GM21529 (cell line): ENCODE data around the gene HDAC9.

Source experiments
- ATAC-seq: cut with Tn5 transposase; IDR thresholded peaks from one replicate; pipeline ENCODE4 v1.9.1; 2021; ENCODE audit not compliant: unreplicated experiment

HDAC9 gene

DNA sequence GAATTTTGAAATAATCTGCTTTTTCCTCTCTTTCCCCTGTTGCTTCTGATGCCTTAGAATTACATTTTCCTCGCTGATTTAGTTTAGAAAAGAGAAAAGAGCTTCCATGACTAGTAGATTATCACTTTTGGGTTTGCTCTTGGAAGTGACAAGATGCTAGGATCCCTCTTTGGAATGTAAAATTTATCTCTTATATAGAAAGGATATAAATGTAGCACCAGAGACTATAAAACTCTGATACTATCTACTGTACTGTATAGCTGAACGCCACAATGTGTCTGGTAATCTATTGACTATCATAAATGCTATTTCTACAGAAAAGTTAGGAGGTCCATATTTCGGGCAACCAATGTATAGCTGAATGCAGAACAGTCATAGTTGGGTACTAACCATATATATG is 1.1 kb upstream of the HDAC9 start:
- no peak for ATAC-seq

DNA sequence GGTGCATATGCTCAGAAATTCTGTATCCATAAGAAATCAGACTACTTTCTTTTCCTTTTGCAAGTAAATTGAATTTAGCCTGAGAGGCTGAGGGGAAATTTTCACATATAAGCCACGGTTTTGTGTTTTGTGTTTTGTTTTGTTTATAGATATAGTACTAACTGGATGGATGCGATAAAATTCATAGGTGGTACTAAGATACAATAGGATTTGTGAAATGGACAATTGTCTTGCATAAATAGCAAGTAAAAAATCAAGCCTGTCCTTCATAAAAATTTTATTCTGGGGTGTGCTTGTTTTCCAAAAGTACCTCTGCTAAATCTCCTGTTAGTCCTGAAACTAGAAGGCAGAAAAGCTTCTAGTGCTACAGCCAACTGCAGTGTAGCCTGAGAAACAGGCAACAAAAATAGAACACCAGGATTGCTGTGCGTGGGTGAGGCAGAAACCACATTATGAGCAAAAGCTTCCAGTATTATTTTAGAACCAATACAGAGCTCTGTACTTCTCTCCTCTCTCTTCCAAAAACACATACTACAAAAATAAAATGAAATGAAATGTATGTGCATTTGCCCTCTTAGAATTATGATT is 634 bp upstream of the HDAC9 start:
- ATAC-seq = peak; percentile 56

DNA sequence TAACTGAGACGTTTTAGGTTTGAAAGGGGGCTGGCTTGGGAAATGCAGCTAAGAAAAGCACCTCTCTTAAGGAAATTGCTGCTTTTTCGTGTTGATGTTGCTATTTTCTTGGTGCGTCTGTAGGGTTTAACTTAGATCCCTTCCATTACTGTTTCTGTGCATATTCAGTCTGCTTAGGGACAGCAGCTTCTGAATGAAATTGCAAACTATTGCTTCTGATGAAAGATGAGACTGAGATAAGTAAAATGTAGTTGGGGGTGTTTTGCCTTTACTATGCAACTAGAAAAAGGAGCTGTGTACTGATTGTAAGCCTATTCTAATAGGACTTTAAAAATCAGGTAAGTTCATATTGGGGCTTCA is 772 bp downstream of the HDAC9 start:
- no peak for ATAC-seq

DNA sequence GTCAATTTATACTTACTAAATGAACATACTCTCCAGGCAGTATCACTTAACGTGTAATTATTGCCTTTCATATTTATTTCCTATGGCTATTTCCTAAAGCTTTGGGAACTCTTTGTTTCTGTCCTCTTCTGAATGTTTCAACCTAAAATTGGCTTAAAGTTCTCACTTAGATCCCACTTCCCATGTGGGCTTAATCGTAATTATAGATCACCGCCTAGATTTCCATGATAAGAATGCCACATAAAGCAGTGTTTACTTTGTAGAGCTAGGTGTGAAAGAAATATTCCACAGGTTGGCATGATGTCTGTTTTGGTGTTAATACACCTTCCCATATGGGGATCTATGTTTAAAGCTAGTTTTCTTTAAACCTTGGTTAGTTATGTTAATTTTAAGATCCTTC is 1.5 kb downstream of the HDAC9 start:
- no peak for ATAC-seq

DNA sequence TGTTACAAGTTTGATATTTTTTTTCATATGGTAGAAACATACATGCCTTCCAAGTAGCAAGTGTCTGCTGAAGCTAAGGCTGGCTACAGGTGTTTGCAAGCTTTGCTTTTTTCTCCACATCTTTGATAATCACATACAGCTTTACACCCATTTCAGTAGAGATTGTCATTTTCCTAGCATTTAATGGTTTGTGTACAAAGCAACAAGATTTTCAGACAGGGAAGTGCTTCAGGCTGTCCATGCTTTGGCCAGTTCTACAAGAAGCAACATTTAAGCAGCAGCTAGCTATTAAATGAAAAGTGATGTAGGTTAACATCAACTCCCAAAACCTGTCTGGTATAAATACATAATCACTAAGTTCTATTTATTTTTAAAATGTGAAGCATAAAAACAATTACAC is 2.3 kb downstream of the HDAC9 start:
- no peak for ATAC-seq

DNA sequence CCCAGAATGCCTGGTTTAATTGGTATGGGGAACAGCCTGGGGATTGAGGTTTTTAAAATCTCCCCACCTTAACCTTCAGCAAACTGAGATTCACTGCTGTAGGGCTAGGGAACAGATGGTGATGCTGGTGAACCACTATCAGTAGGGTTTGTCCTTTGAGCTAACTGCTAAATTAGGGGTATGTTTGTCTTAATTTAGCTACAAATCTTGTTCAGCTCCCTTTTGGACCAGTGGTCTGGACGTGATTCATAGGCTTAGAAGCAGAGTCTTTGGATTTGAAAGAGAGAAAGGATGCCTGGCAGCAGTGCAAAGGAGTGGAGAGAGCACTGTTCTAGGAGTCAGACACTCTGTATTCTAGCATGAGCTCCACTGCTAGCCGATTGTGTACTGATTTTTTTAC is 2.8 kb downstream of the HDAC9 start:
- ATAC-seq = no peak

DNA sequence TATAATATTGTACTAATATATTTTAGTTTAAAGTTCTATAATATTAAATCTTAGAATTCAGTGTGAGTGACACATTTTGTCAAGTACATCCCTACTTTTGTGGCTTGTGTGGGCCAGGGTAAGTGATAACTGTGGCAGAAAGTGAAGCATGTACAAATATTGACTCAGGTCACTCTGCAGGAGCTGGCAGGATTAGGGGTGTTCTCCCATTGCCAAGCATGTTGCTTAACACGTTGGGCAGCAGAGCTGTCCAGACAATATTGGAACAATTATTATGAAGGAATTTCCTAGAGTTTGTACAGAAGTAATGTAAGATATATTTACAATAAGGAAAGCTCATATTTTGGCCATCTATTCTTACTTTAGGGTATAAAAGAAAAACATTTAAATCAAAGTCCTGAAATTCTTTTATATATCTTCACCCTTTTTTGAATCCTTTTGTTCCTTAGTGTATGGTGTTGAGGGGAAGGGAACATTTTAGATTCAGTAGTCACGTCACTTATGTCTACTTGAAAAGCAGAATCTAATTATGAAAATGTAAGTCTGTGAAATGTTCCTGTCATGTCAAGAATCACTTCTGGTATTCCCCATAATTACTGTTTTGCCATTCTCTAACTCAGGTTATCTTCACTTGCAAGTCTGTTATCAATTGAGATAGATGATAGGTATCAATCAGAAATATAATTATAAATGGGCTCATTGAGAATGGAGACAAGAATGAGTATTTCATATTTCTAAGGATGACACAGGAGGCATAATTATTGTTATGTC is 4.0 kb downstream of the HDAC9 start:
- ATAC-seq = no peak

DNA sequence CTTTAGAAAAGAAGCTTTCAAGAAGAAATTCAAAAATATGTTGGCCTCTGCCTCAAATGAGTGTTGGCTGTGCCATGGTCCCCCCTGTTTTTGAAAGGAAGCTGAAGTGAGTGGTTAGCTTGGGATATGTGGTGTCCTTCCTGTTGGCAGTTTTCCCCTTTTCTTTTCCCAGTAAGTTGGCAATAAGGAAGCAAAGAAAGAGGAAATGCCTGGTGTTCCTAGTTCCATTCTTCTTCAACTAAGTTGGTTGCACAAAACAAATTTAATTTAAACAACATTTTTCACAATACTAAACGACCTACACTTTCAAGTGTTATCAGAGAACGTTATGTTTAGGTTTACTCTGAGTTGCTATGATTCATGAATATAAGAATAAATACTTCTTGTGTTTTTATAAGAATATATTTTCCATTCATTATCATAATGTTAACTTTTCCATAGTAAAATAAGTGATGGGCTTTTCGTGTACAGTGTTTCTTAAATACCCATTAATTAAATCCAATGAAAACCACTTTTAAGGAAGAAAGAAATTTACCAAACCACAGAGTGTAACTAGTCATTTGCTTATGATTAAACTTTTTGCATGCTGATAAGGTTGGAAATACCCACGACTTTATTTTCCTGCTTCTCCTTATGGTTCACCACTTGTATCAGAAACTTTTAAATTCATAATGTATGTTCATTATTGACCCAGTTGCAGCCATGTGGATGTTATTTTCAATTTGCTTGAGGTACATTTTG is 7.7 kb downstream of the HDAC9 start:
- ATAC-seq = no peak

DNA sequence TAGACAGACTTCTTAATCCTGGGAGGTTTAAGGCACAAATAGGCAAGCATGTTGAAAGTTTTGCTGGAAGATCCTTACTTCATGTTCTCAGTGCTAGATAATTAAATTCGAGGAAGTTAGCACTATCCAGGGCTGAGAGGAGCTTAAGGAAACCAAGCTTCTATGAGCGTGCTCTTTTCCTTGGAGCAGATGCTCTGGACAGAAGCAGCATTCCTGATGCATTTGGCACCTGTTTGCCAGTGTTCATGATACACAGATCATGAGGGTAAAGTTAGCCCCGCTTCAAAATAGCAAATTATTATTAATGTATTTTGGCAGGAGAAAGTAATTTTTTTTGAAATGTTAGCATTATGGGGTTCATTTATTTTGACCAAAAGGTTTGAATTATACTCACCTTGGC is 9.4 kb downstream of the HDAC9 start:
- ATAC-seq = no peak

DNA sequence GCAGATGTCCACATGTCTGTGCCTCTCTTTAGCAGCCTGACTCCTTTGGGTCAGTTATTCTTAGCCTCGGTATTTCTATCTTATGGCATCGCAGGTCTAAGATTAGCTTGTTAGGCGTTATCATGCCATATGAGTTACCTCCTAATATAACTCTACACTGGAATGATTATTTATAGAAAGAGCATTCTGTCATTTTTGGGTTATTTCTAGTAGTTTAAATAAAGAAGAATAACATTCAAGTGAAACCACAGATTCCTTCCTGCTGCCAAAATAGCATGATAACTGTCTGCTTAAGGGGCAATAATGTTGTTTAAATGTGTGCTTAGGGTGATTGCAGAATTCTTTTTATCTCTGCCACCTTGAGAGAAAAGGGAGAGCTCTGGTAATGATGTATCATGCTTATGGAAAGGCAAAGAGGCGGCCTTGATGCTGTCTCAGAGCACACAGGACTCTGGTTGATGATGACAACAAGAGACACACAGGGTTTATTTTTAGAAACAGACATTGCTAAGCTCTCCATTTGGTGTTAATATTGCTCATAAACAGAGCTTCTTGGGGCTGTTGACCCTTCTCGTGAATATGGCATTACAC is 10.4 kb downstream of the HDAC9 start:
- ATAC-seq = peak; percentile 51

DNA sequence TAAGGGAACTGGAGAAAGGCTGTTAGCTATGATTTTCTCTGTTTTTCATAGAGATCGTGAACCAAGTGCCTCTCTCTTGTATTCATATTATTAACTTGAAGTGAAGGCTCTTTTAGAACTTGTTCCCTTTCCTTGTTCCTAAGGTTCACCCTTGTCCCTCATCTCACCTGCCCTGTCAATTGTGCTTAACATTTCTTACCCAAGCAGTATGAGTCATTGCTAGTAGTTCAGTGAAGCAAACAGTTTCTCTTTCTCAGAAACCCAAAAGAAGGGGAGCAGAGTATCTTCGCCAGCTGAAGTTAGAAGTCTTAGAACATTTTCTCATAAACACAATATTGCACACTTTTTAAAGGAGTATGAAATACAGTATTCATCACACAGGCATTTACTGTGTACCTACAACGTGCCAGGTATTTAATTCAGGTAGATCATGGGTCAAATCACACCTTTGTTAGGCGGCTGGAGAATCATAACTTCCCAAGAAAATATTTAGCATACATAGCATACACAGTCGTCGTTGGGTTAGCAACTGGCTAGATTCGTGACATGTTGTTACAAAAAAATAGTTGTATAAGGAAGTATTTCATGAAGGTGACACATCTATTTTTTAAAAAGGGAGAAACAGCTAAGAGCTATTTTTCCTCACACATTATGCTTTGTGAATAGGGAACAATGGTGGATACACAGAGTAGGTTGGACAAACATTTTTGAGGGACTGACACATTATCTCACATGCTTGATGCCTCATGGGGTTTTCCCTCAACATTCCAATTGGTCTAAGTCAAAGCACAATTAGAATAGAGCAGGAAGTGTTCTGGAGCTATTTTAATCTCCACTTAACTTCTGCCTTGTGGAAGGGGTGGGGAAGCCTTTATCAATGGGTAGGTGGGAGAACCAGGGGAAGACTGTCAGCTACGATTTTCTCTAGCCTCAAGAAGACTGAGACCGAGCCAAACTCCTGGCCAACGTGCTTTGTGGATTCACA is 13.2 kb downstream of the HDAC9 start:
- ATAC-seq = peak; percentile 88

DNA sequence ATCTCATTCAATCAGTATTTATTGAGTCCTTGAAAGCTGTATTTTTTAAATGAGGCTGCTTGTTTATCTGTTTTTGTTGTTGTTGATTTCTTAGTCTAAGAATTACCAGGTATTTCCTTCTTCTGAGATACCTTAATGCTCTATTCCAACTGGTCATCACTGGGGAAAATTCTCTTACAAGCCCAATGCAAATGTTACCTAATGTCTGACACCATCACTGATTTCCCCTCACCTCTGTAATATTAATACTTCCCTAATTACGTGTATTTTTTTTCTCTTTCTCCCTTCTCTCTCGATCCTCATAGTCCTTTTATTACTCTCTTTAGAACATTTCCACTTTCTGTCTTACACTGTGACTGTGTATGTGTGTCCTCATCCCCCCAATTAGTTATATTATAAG is 13.9 kb downstream of the HDAC9 start:
- no peak for ATAC-seq

DNA sequence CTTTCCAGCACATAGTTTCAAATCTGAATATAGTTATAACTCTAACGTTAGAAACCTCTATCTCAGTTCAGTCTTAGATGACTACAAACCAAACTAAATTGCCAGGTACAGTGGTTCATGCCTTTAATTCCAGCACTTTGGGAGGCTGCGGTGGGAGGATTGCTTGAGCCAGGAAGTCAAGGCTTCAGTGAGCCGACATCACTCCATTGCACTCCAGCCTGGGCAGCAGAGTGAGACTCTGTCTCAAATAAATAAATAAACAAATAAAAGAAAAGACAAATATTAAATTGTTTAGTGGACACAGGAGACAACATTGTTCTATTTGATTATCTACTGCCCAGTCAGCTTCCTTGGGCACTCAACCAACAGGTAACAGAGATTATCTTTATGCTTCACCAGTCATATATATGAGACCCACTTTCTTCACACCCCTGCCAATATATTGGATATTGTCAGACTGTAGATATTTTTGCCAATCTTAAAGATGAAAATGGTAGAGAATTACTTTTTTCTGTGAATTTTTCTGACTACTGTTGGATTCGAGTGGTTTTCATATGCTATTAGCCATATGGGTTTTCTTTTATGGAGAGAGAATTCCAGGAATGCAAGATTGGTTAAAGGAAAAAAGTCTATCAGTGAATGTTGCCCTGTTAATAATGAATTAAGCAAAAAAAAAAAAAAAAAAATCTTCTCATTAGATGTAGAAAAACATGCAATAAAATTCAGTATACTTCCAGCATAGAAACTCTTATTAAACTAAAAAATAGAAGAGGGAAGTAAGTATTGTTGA is 16.0 kb downstream of the HDAC9 start:
- ATAC-seq = no peak

DNA sequence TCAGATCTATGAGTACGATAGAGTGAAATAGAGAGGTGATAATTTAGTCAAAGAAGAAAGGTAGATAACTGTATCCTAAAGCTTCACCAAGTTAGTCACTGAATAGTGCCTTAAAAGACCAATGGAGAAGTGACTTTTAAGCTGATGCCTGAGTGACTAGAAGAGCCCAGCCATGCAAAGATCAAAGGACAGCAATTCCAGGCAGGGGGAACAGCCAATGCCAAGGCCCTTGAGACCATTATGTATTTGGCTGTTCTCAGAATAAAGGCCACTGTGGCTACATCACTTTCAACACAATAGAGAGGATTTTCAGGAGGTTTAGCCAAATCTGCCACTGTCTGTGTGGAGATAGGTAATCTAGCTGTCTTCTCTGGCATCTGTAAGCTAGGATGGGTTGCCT is 17.8 kb downstream of the HDAC9 start:
- no peak for ATAC-seq

DNA sequence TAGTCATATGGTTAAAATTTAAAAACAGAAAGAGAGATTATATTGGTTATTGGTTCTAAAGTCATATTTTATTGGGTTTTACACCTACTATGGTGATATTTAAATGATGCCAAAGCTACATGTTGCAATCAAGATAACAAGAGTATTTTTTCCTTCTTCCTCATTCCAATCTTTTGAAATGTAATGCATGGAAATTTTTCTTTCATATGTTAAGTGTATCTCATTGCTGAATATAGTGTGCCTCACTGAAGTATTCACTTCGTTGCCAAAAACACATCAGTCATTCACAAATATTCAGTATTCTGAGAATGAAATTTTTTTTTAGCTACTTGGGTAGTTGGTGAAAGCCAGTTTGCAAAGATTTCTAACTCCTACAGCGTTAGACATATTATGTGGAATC is 19.5 kb downstream of the HDAC9 start:
- ATAC-seq = no peak

DNA sequence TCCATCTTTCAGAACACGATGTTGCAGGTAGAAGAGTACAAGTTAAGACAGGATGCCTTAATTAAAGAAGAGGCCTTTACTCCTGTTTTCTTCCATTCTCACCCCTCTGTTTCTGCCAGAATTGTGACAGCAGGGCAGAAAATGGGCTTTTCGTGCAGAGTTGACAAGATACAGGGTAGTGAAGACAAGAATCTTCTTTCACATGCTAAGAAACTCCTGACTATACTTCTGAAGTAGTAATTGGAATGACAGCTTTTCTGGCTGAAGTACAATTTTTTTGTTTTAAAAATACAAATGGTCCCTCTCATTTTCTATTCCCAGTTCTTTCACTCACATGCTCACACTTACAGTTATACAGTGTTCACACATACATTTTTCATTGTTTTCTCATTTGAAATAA is 22.1 kb downstream of the HDAC9 start:
- no peak for ATAC-seq

DNA sequence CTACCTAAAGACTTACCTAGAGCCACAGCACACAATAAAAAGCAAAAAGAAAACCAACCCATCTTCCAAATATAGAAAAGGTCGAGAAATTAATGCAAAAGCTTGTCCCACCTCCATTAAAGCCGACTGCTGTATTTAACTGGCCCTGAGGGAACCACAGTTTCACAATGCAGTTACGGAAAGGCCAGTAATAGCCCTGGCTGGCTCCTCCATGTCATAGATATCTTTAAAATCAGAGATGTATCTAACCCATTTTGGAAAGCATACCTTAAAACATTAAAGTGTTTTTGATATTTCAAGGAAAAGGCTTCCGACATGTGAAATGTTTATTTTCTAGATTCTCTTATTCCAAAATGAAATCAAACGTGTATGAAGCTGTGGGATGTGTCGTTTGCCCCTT is 23.0 kb downstream of the HDAC9 start:
- ATAC-seq = no peak

DNA sequence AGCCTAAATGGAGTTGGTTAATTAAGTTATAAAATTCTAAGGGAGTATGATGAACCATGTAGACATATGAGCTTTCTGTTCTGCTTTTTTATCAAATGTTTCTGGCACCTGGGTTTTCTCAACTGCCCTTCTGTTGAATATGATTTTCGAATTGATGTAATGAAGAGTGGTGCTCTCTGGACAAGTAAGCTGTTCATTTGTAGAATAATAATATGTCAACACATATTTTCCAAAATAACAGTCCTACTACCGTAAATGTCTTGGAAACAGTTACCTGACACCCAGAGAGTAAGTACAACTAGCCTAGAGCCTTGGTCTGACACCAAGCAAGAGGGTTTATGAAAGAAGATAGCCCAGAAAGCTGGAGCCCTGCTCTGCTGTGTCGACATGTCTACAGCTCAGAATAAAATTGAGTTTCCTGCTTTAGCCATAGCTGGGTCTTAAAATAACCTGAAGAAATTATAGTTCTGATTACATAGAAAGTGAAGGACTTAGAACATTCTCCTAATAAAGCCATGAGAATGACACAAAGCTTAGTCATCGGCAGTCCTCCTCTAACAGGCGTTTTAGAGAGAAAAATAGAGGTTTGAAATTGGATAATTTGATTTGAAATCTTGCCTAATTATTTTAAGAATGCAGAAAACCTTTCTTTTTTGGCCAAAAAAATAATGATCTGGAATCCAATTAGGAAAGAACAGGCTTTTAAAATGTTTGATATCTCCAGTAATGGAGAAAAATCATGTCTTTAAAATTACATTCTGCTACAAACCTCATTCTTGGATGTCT is 25.1 kb downstream of the HDAC9 start:
- peak; percentile 71 for ATAC-seq

DNA sequence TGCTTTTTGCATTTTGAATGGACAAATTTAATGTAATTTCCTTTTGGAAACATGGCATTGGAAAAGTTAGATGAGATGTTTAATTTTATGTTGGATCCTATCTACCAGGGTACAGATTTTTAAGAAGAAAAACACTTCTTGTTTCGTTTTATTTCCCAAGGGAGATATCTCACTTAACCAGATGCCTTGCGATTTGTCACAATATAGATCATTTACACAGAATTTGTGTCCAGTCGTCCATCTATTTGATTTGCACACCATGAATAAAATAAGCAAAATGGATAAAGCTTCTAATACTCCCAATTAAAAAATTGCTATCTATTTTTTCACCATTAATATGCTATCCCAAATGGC is 25.7 kb downstream of the HDAC9 start:
- ATAC-seq = no peak
